ENCODE measurements around the gene DHX29. TPM values are rescaled to one million over a fixed set of nuclear protein-coding genes. Genes with fewer than 3 reads are reported as not detected.

DHX29 gene
- total RNA-seq, 1 donor: 5.9 TPM

GRCh38 chr5:55211184-55211874 lies 96.2 kb downstream of the DHX29 start:
- DNase-seq (ENCODE audit: low read depth in 2 of 3, low spot score in 2 of 3): no peak

Other genes with a start within 250 kb of the DHX29 start
- not detected for gene GZMA, start 205.0 kb downstream of the DHX29 start, total RNA-seq
- gene GPX8, start 147.5 kb downstream of the DHX29 start, total RNA-seq: under 0.01 TPM
- not detected for gene CDC20B, start 134.5 kb downstream of the DHX29 start, total RNA-seq
- not detected for gene MCIDAS, start 80.4 kb downstream of the DHX29 start, total RNA-seq
- under 0.01 TPM for gene CCNO, start 74.1 kb downstream of the DHX29 start, total RNA-seq
- gene MTREX, start 295 bp upstream of the DHX29 start, total RNA-seq: 15.3 TPM
- gene PLPP1, start 227.3 kb upstream of the DHX29 start, total RNA-seq: 2.4 TPM